Psoas muscle (tissue), 8 donors: ENCODE results near the gene ZNF837. TPM values are rescaled to one million over a fixed set of nuclear protein-coding genes. Genes with fewer than 3 reads are reported as not detected.
A peak's percentile ranks its signal among the peaks of the same experiment; 100 is the strongest.

Experiments used
- ATAC-seq, 4 donors: fragments of 200-7000 bp; cut with Tn5 transposase; one replicate each; pipeline ENCODE4 v1.9.1; 2020; ENCODE audit warnings: moderate library complexity in 3 of 4, mild to moderate bottlenecking in 2 of 4
- DNase-seq, 2 donors: peaks; one replicate each; pipeline ENCODE4 v3.0.0-alpha.2; 2020
- H3K27ac ChIP-seq: fragments of 200-600 bp; one replicate; pipeline ENCODE4 v1.8.0; 2022
- H3K27me3 ChIP-seq, 3 donors: fragments of 200-600 bp in 1 of 3; one replicate each; pipeline versions ENCODE4 v1.6.1 to v1.8.0; 2013 to 2022; ENCODE audit warnings: low read length in 2 of 3, mild to moderate bottlenecking in 2 of 3, moderate library complexity in 1 of 3; ENCODE audit not compliant: insufficient read depth in 3 of 3
- H3K36me3 ChIP-seq, 2 donors: fragments of 200-600 bp in 1 of 2; one replicate each; pipeline versions ENCODE4 v1.6.1 to v1.8.0; 2013 to 2022; ENCODE audit warnings: low read depth in 1 of 2, mild to moderate bottlenecking in 1 of 2, moderate library complexity in 1 of 2; ENCODE audit not compliant: insufficient read depth in 1 of 2
- H3K4me1 ChIP-seq: fragments of 200-600 bp; one replicate; pipeline ENCODE4 v1.8.0; 2022
- H3K4me3 ChIP-seq: fragments of 200-600 bp; one replicate; pipeline ENCODE4 v1.8.0; 2022; ENCODE audit warnings: mild to moderate bottlenecking
- H3K9me3 ChIP-seq: fragments of 200-600 bp; one replicate; pipeline ENCODE4 v1.8.0; 2022
- CTCF ChIP-seq: fragments of 200-600 bp; IDR thresholded peaks from one replicate; pipeline ENCODE4 v1.8.0; 2022; ENCODE audit warnings: antibody characterized with exemption
- WGBS, 3 donors: extraction: QIAGEN DNeasy Blood & Tissue Kit; methylation state at CpG; one replicate each; pipeline versions ENCODE4 v1.1.6 to v1.1.7; 2013; 5-methylcytosine and 5-hydroxymethylcytosine counted together
- intact Hi-C, 2 donors: fragments of 100-400 bp; cut with DNase I; formaldehyde crosslinking; loops; one replicate each; pipeline versions ENCODE4 v1.11.0 to v1.14.2; 2022
- polyA plus RNA-seq, 3 donors: library from polyadenylated mRNA; stranded (reverse); fragments of 200-250 nt; gene quantifications; one replicate each; pipeline ENCODE4 v1.2.3, GENCODE V29; 2013
- total RNA-seq, 4 donors: library from RNA; stranded (reverse); fragmentation: NEBNext Ultra II Directional in 2 of 4; extraction: Animal tissue kit (Norgen Biotek cat#: 25700) in 2 of 4; gene quantifications; one replicate each; pipeline versions ENCODE4 v1.2.1 to v1.2.4, GENCODE V29; 2021 to 2023
- donor health status: healthy with polysubstance abuse.
- donor health status: DM: no; HTN: no; CAD: no; lungs with moderate emphysema.
- donor health status: Bipolar disorder and iron deficiency.
- donor health status: healthy.
- donor health status: DM: yes; HTN: yes; CAD: no.
- donor health status: DM: no; HTN: no; CAD: no.
- donor health status: DM: no; HTN: no; CAD: no.
- donor health status: DM: yes; HTN: yes; CAD: no.

The ZNF837 gene
- total and polyA plus RNA-seq, 7 donors = 0.08 to 0.34 (median 0.24) TPM

GRCh38 chr19:58357481-58358145 is 23.2 kb downstream of the ZNF837 start:
- Histone ChIP-seq H3K27me3 (peaks cover 0 to 15% (median 0%) of the 10 kb centered on the region in 3 donors), H3K4me3 (peak overlapping the region; percentile 59), H3K36me3 (no peaks in the 10 kb centered on the region), H3K4me1 (peaks cover 5% of the 10 kb centered on the region), H3K27ac (no peak overlapping the region), H3K9me3 (no peaks in the 10 kb centered on the region)
- no peak for TF ChIP-seq CTCF
- WGBS, 3 donors = 69 to 73% (median 69%) methylated on average over 15 to 19 of the region's 19 CpGs
- intact Hi-C loops = no loop called here
- DNase-seq (no peak), ATAC-seq (no peak)

- WGBS, 3 donors = 22 to 59% (median 34%) methylated on average over 63 to 75 of the region's 75 CpGs
- no peak overlapping the region for H3K27ac ChIP-seq
Measured at GRCh38 chr19:58356766-58357480, 23.9 kb downstream of the ZNF837 start.

GRCh38 chr19:58355908-58356765 is 24.7 kb downstream of the ZNF837 start:
- DNase-seq = no peak
- intact Hi-C loops = no loop called here
- H3K4me1 ChIP-seq = no peaks in the 10 kb centered on the region
- H3K9me3 ChIP-seq = no peaks in the 10 kb centered on the region
- no peak overlapping the region for H3K27ac ChIP-seq
- H3K4me3 ChIP-seq = peak overlapping the region; percentile 59
- ATAC-seq = peak; percentile 31 to 57 (median 41)
- 22 to 38% (median 25%) methylated on average over 67 to 94 of the region's 94 CpGs for WGBS, 3 donors
- H3K27me3 ChIP-seq = peaks cover 0 to 15% (median 4%) of the 10 kb centered on the region in 3 donors
- TF ChIP-seq CTCF = no peak
- no peaks in the 10 kb centered on the region for H3K36me3 ChIP-seq

More at GRCh38 chr19:58356766-58357480, 23.9 kb downstream of the ZNF837 start:
- ATAC-seq = peak in 3 of 4 donors; percentile 4 to 20 (median 18)
- no peak for TF ChIP-seq CTCF
- no peak for DNase-seq
- H3K4me1 ChIP-seq = peaks cover 5% of the 10 kb centered on the region
- H3K27me3 ChIP-seq = peaks cover 0 to 15% (median 1%) of the 10 kb centered on the region in 3 donors
- intact Hi-C loops = no loop called here
- H3K9me3 ChIP-seq = no peaks in the 10 kb centered on the region
- H3K4me3 ChIP-seq = peak overlapping the region; percentile 59
- no peaks in the 10 kb centered on the region for H3K36me3 ChIP-seq

GRCh38 chr19:58355215-58355796 is 25.5 kb downstream of the ZNF837 start:
- no peaks in the 10 kb centered on the region for H3K36me3 ChIP-seq
- DNase-seq (no peak), ATAC-seq (no peak)
- TF ChIP-seq CTCF = no peak
- WGBS, 3 donors = 88 to 93% (median 92%) methylated on average over 10 of the region's 10 CpGs
- no peaks in the 10 kb centered on the region for H3K4me1 ChIP-seq
- H3K4me3 ChIP-seq = no peak overlapping the region
- intact Hi-C loops = no loop called here
- no peak overlapping the region for H3K27ac ChIP-seq
- H3K9me3 ChIP-seq = no peaks in the 10 kb centered on the region
- H3K27me3 ChIP-seq = peaks cover 0 to 22% (median 4%) of the 10 kb centered on the region in 3 donors
